HG02763 (cell line): Measurements from ENCODE around the gene GABRR2.
"Not testable (repeated sequence)": the region's sequence is repeated elsewhere in the genome, so short reads cannot be mapped to it uniquely, and the experiment has no call there.

Experiments used
- ATAC-seq: cut with Tn5 transposase; IDR thresholded peaks from one replicate; pipeline ENCODE4 v1.9.1; 2021; ENCODE audit warnings: mild to moderate bottlenecking, moderate library complexity; ENCODE audit not compliant: unreplicated experiment

Gene GABRR2

GRCh38 chr6:89260832-89261231 lies 54.3 kb downstream of the GABRR2 start:
- ATAC-seq, result no peak

GRCh38 chr6:89260310-89260709 lies 54.8 kb downstream of the GABRR2 start:
- ATAC-seq, result no peak

- no peak for ATAC-seq
These were observed 56.2 kb downstream of the GABRR2 start for GRCh38 chr6:89258912-89259311.

GRCh38 chr6:89257781-89258180 lies 57.3 kb downstream of the GABRR2 start:
- no peak for ATAC-seq

GRCh38 chr6:89257346-89257745 lies 57.8 kb downstream of the GABRR2 start:
- no peak for ATAC-seq

GRCh38 chr6:89255417-89255816 lies 59.7 kb downstream of the GABRR2 start:
- ATAC-seq, result no peak

- no peak for ATAC-seq
These were observed 60.5 kb downstream of the GABRR2 start for GRCh38 chr6:89254569-89254968.

- no peak for ATAC-seq
These were observed 62.2 kb downstream of the GABRR2 start for GRCh38 chr6:89252907-89253306.

- no peak for ATAC-seq
These were observed 63.1 kb downstream of the GABRR2 start for GRCh38 chr6:89251976-89252375.

GRCh38 chr6:89251170-89251569 lies 63.9 kb downstream of the GABRR2 start:
- ATAC-seq, result no peak

- ATAC-seq, result no peak
These were observed 64.9 kb downstream of the GABRR2 start for GRCh38 chr6:89250239-89250638.

GRCh38 chr6:89244241-89244985 lies 70.7 kb downstream of the GABRR2 start:
- ATAC-seq, result peak; percentile 51

- ATAC-seq, result no peak
These were observed 71.8 kb downstream of the GABRR2 start for GRCh38 chr6:89243331-89243629.

- no peak for ATAC-seq
These were observed 72.3 kb downstream of the GABRR2 start for GRCh38 chr6:89242574-89243330.

- ATAC-seq, result no peak
These were observed 75.8 kb downstream of the GABRR2 start for GRCh38 chr6:89239338-89239737.

- no peak for ATAC-seq
These were observed 77.9 kb downstream of the GABRR2 start for GRCh38 chr6:89237158-89237557.

- ATAC-seq, result not testable (repeated sequence)
These were observed 81.5 kb downstream of the GABRR2 start for GRCh38 chr6:89233605-89234004.

GRCh38 chr6:89222712-89223039 lies 92.4 kb downstream of the GABRR2 start:
- no peak for ATAC-seq

GRCh38 chr6:89221971-89222711 lies 93.0 kb downstream of the GABRR2 start:
- no peak for ATAC-seq

GRCh38 chr6:89221129-89221528 lies 94.0 kb downstream of the GABRR2 start:
- ATAC-seq, result no peak

- ATAC-seq, result no peak
These were observed 97.7 kb downstream of the GABRR2 start, which contains the start of gene GABRR1 for GRCh38 chr6:89217299-89217910. Gene GABRR1, minus strand, starts transcription at chr6:89217358. Its CDS starts 36 bp downstream, at chr6:89217322.
